HepG2 (cell line): ENCODE results near the gene MTIF2. TPM values are rescaled to one million over a fixed set of nuclear protein-coding genes. Genes with fewer than 3 reads are reported as not detected.

Experiments
- ATAC-seq: fragments of 200-7000 bp; cut with Tn5 transposase; 3 replicates; pipeline ENCODE4 v1.9.1; 2020; ENCODE audit warnings: mild to moderate bottlenecking, moderate library complexity
- BruUV-seq: library from RNA; stranded (reverse); fragments of 400-500 nt; replicated peaks from 2 replicates; lab custom pipeline; 2021; lab: Mats Ljungman, UMichigan
- CTCF ChIA-PET: fragments of 300-600 bp; formaldehyde crosslinking; extraction: SDS; loops from one replicate; lab custom pipeline; 2021; ENCODE audit warnings: low total read pairs, inconsistent platforms, low intra/inter-chr PET ratio; lab: Yijun Ruan, JAX
- POLR2A ChIA-PET: fragments of 350-600 bp; sonication (Branson Sonifier 250); formaldehyde crosslinking; loops from one replicate; lab custom pipeline; 2020; ENCODE audit warnings: antibody characterized with exemption, inconsistent platforms; lab: Yijun Ruan, JAX
- DNase-seq: peaks from one replicate; pipeline ENCODE4 v3.0.0-alpha.2; 2015; ENCODE audit warnings: low spot score
- FAIRE-seq: peaks from 3 replicates; lab custom pipeline; 2011; peaks lifted over from hg19 to GRCh38; lab: Jason Lieb, UNC
- H2AFZ ChIP-seq: one replicate; pipeline ENCODE4 v1.6.1; 2011; ENCODE audit warnings: low read length, inconsistent platforms
- H3K27ac ChIP-seq: fragments of 300-600 bp; 3 replicates; pipeline ENCODE4 v1.8.0; 2011; ENCODE audit warnings: mixed run types, mild to moderate bottlenecking, mixed read lengths, low read length, inconsistent platforms; ENCODE audit not compliant: insufficient read depth; ENCODE audit errors: extremely low read length
- H3K27me3 ChIP-seq, 2 experiments: fragments of 200-600 bp in 1 of 2; 2 replicates in 1 of 2; 3 replicates in 1 of 2; pipeline versions ENCODE4 v1.6.0 to v1.8.0; 2011; ENCODE audit warnings: low read length in 2 of 2, mild to moderate bottlenecking in 2 of 2, moderate library complexity in 2 of 2, inconsistent platforms in 1 of 2; ENCODE audit not compliant: insufficient read depth in 2 of 2, control insufficient read depth in 1 of 2
- H3K36me3 ChIP-seq, 2 experiments: fragments of 200-600 bp in 1 of 2; replicated peaks in 1 of 2; 2 replicates in 1 of 2; 3 replicates in 1 of 2; pipeline versions ENCODE4 v1.5.1 to v1.8.0; 2011; ENCODE audit warnings: low read length in 2 of 2, inconsistent platforms in 1 of 2; ENCODE audit not compliant: insufficient read depth in 2 of 2, control insufficient read depth in 1 of 2
- H3K4me1 ChIP-seq: 2 replicates; pipeline ENCODE4 v1.5.1; 2012; ENCODE audit warnings: low read length, inconsistent platforms; ENCODE audit not compliant: insufficient read depth
- H3K4me2 ChIP-seq: 2 replicates; pipeline ENCODE4 v1.6.0; 2011; ENCODE audit warnings: low read depth, low read length, inconsistent platforms
- H3K4me3 ChIP-seq, 3 experiments: fragments of 200-600 bp in 1 of 3; sonication (generic), shearing (Covaris generic) in 1 of 3; replicated peaks in 1 of 3; 2 replicates each; pipeline ENCODE4 v1.5.1; 2011 to 2016; ENCODE audit warnings: low read length in 3 of 3, inconsistent platforms in 2 of 3, low read depth in 2 of 3, mild to moderate bottlenecking in 2 of 3, control low read depth in 1 of 3, mixed read lengths in 1 of 3; ENCODE audit not compliant: insufficient read depth in 1 of 3
- H3K79me2 ChIP-seq: one replicate; pipeline ENCODE4 v1.6.1; 2011; ENCODE audit warnings: low read length, inconsistent platforms; ENCODE audit not compliant: insufficient read depth
- H3K9ac ChIP-seq: 2 replicates; pipeline ENCODE4 v1.6.0; 2011; ENCODE audit warnings: mild to moderate bottlenecking, low read depth, low read length, inconsistent platforms; ENCODE audit not compliant: insufficient read depth
- H3K9me3 ChIP-seq: 2 replicates; pipeline ENCODE4 v1.5.1; 2012; ENCODE audit warnings: mild to moderate bottlenecking, low read length
- H4K20me1 ChIP-seq: 2 replicates; pipeline ENCODE4 v1.6.0; 2011; ENCODE audit warnings: inconsistent platforms, mild to moderate bottlenecking, low read length, moderate library complexity; ENCODE audit not compliant: insufficient read depth
- ARID2 ChIP-seq: sonication (generic); formaldehyde crosslinking; IDR thresholded peaks from 2 replicates; pipeline ENCODE4 v1.8.1; 2022; ENCODE audit warnings: mild to moderate bottlenecking, missing genetic modification reagents, borderline replicate concordance
- FOXA1 ChIP-seq, 2 experiments: fragments of 450-650 bp in 1 of 2; sonication (generic) in 1 of 2; formaldehyde crosslinking in 1 of 2; IDR thresholded peaks; 2 replicates each; pipeline versions ENCODE4 v1.4.0 to v1.6.1; 2016 to 2020; ENCODE audit warnings: missing genetic modification reagents in 1 of 2
- FOXO4 ChIP-seq: sonication (generic); formaldehyde crosslinking; conservative IDR thresholded peaks from 2 replicates; pipeline ENCODE4 v1.8.1; 2023; ENCODE audit warnings: missing genetic modification reagents
- PLSCR1 ChIP-seq: sonication (generic); formaldehyde crosslinking; IDR thresholded peaks from 2 replicates; pipeline ENCODE4 v1.5.0; 2020; ENCODE audit warnings: missing genetic modification reagents, mild to moderate bottlenecking, borderline replicate concordance
- ZNF644 ChIP-seq: IDR thresholded peaks from 2 replicates; pipeline ENCODE4 v1.6.1; 2016; ENCODE audit warnings: low read depth
- ZNF766 ChIP-seq: sonication (generic); formaldehyde crosslinking; IDR thresholded peaks from 2 replicates; pipeline ENCODE4 v1.5.0; 2020; ENCODE audit warnings: missing genetic modification reagents, borderline replicate concordance
- WGBS: methylation state at CpG from one replicate; pipeline ENCODE4 v1.1.6; 2017; ENCODE audit warnings: low lambda C conversion rate; 5-methylcytosine and 5-hydroxymethylcytosine counted together
- in situ Hi-C: cut with HindIII; loops from 2 replicates; pipeline ENCODE4 v1.10.0; 2017; ENCODE audit warnings: low pct_unique_long_range_greater_than_20kb; ENCODE audit not compliant: extremely low pct_ligation_motif_present
- intact Hi-C: fragments of 100-400 bp; cut with micrococcal nuclease; formaldehyde crosslinking; loops from one replicate; pipeline ENCODE4 v1.10.0; 2022; ENCODE audit not compliant: unreplicated experiment
- polyA plus RNA-seq, 8 experiments: library from polyadenylated mRNA; depleted of rRNA in 3 of 8; stranded (reverse) in 7 of 8; unstranded in 1 of 8; fragments of >200 nt; fragmentation: Illumina TruSeq in 4 of 8; extraction: Trizol in 4 of 8; gene quantifications; 2 replicates each; pipeline versions ENCODE4 v1.2.1 to v1.2.3, GENCODE V29; 2011 to 2016; ENCODE audit warnings: low read depth in 4 of 8, missing spikeins in 1 of 8, mixed read lengths in 1 of 8; ENCODE audit not compliant: insufficient read depth in 1 of 8
- total RNA-seq, 5 experiments: library from RNA; depleted of rRNA; stranded (reverse); fragments of >200 nt; fragmentation: Illumina TruSeq; extraction: Trizol; gene quantifications; 2 replicates each; pipeline ENCODE4 v1.2.3, GENCODE V29; 2016; ENCODE audit warnings: low read depth in 1 of 5
- TF ChIP-seq, protein P1 (sequence below), 2 experiments: sonication (generic) in 1 of 2; formaldehyde crosslinking in 1 of 2; IDR thresholded peaks; 2 replicates each; pipeline versions ENCODE4 v1.4.0 to v1.6.1; 2018 to 2020; ENCODE audit warnings: missing genetic modification reagents in 2 of 2, borderline replicate concordance in 1 of 2, low read depth in 1 of 2, mild to moderate bottlenecking in 1 of 2, missing biosample characterization in 1 of 2
- TF ChIP-seq, protein P2 (sequence below): sonication (generic); formaldehyde crosslinking; IDR thresholded peaks from 2 replicates; pipeline ENCODE4 v1.4.0; 2020; ENCODE audit warnings: missing genetic modification reagents; ENCODE audit errors: not compliant biosample characterization
- TF ChIP-seq, protein P3 (sequence below): fragments of 450-650 bp; IDR thresholded peaks from 2 replicates; pipeline ENCODE4 v1.6.1; 2017; ENCODE audit warnings: mild to moderate bottlenecking

MTIF2 gene
- total and polyA plus RNA-seq, 2 of the 13 experiments (the other 11 are each of a cell fraction or from before 2014, with no cell fraction given): 32.1 to 92.1 TPM

- TF ChIP-seq, protein P1, sequence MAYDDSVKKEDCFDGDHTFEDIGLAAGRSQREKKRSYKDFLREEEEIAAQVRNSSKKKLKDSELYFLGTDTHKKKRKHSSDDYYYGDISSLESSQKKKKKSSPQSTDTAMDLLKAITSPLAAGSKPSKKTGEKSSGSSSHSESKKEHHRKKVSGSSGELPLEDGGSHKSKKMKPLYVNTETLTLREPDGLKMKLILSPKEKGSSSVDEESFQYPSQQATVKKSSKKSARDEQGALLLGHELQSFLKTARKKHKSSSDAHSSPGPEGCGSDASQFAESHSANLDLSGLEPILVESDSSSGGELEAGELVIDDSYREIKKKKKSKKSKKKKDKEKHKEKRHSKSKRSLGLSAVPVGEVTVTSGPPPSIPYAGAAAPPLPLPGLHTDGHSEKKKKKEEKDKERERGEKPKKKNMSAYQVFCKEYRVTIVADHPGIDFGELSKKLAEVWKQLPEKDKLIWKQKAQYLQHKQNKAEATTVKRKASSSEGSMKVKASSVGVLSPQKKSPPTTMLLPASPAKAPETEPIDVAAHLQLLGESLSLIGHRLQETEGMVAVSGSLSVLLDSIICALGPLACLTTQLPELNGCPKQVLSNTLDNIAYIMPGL (CRISPR knock-in tag; IDR thresholded peaks at IDR 0.05; ENCODE audit: borderline replicate concordance in 1 of 2, low read depth in 1 of 2): peak in 1 of 2 experiments; percentile 58; a peak in 1 of 4 replicates
Observed at GRCh38 chr2:55232863-55233657, 36.0 kb downstream of the MTIF2 start (continued).

- peak within 1 kb of the TSS; percentile 99 for H3K9ac ChIP-seq
- DNase-seq (peak; percentile 99), FAIRE-seq (peak; percentile 90), ATAC-seq (peak; percentile 96)
- WGBS: under 1% methylated on average over 27 of the region's 37 CpGs
- peaks cover 59% of the 10 kb centered on the region for H3K4me1 ChIP-seq
- H4K20me1 ChIP-seq: peaks cover 13% of the 10 kb centered on the region
- CTCF ChIA-PET: no interaction called here
- no TSS peak for BruUV-seq
- H3K27ac ChIP-seq: peak within 1 kb of the TSS; percentile 98
- H2AFZ ChIP-seq: peak within 1 kb of the TSS; percentile 100
- no peaks in the 10 kb centered on the region; a peak in 1 of 5 replicates for H3K27me3 ChIP-seq
- peaks cover 4 to 25% of the 10 kb centered on the region in 2 experiments; a peak in 4 of 5 replicates for H3K36me3 ChIP-seq
- no peaks in the 10 kb centered on the region for H3K9me3 ChIP-seq
- H3K79me2 ChIP-seq: peaks cover 44% of the 10 kb centered on the region
- POLR2A ChIA-PET: interaction anchor here (0.6 to 1.3 kb wide), 22 partner anchors 8 to 287 kb away, joined by 3 to 13 read pairs (median 4); partner anchors contain the start of genes CFAP36 and RTN4
- peak within 1 kb of the TSS; percentile 81 for H3K4me2 ChIP-seq
- intact Hi-C loops (loop anchor here (1.0 to 10.0 kb wide), 5 partner anchors 37 to 283 kb away; partner anchors contain the start of genes CCDC88A, CFAP36, MTIF2 and RTN4), in situ Hi-C loops (loop anchor here (5.0 kb wide), 1 partner anchor 35 kb away; the partner anchor contains the start of gene MTIF2)
- peak within 1 kb of the TSS; percentile 82 to 95 (median 93) for H3K4me3 ChIP-seq
- TF ChIP-seq ZNF644 (CRISPR knock-in tag): no peak; the same call in 1 of the 2 replicates
- no peak for TF ChIP-seq PLSCR1 (CRISPR knock-in tag)
- 0 out of 2 replicates have a peak, but pooled peaks have one; percentile 83 for TF ChIP-seq ARID2 (CRISPR knock-in tag)
- no peak for TF ChIP-seq FOXO4 (CRISPR knock-in tag)
- TF ChIP-seq, protein P2, sequence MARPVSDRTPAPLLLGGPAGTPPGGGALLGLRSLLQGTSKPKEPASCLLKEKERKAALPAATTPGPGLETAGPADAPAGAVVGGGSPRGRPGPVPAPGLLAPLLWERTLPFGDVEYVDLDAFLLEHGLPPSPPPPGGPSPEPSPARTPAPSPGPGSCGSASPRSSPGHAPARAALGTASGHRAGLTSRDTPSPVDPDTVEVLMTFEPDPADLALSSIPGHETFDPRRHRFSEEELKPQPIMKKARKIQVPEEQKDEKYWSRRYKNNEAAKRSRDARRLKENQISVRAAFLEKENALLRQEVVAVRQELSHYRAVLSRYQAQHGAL (CRISPR knock-in tag): no peak
- TF ChIP-seq, protein P3, sequence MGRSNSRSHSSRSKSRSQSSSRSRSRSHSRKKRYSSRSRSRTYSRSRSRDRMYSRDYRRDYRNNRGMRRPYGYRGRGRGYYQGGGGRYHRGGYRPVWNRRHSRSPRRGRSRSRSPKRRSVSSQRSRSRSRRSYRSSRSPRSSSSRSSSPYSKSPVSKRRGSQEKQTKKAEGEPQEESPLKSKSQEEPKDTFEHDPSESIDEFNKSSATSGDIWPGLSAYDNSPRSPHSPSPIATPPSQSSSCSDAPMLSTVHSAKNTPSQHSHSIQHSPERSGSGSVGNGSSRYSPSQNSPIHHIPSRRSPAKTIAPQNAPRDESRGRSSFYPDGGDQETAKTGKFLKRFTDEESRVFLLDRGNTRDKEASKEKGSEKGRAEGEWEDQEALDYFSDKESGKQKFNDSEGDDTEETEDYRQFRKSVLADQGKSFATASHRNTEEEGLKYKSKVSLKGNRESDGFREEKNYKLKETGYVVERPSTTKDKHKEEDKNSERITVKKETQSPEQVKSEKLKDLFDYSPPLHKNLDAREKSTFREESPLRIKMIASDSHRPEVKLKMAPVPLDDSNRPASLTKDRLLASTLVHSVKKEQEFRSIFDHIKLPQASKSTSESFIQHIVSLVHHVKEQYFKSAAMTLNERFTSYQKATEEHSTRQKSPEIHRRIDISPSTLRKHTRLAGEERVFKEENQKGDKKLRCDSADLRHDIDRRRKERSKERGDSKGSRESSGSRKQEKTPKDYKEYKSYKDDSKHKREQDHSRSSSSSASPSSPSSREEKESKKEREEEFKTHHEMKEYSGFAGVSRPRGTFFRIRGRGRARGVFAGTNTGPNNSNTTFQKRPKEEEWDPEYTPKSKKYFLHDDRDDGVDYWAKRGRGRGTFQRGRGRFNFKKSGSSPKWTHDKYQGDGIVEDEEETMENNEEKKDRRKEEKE: no peak
- no peak for TF ChIP-seq FOXA1 (IDR thresholded peaks at IDR 0.05)
- 0 out of 2 replicates have a peak, but pooled peaks have one; percentile 0 for TF ChIP-seq FOXA1 (CRISPR knock-in tag; IDR thresholded peaks at IDR 0.05)
- peak; percentile 73; the same call in 1 of the 2 replicates for TF ChIP-seq ZNF766 (CRISPR knock-in tag)
Observed at GRCh38 chr2:55232084-55232862, 36.8 kb downstream of the MTIF2 start, which contains the start of the genes CLHC1 and RPS27A. TSS of gene CLHC1 (minus strand) at chr2:55232293. CDS start at chr2:55222411, 9,882 bp downstream. TSS of gene RPS27A (plus strand) at chr2:55232688. CDS start at chr2:55232825, 137 bp downstream.
